ENCODE data around the gene SFMBT2.

DNA sequence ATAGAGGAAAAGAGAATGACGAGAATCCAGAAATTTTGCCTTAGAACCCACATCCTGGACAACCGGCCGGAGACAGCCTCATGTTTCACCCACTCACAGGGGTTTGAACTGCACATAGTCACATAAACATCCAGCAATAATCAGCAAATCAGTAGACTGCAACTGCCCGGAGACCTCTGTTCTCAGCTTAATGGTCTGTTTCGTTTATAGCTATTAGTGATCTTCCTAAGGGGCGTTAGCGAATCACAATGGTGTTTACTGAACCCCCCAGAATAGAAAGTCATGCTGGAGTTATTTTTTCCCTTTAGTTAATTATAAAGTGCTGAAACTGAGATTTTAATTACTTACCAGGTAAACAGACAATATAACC is 98.4 kb downstream of the SFMBT2 start:
- TF ChIP-seq, protein P1, sequence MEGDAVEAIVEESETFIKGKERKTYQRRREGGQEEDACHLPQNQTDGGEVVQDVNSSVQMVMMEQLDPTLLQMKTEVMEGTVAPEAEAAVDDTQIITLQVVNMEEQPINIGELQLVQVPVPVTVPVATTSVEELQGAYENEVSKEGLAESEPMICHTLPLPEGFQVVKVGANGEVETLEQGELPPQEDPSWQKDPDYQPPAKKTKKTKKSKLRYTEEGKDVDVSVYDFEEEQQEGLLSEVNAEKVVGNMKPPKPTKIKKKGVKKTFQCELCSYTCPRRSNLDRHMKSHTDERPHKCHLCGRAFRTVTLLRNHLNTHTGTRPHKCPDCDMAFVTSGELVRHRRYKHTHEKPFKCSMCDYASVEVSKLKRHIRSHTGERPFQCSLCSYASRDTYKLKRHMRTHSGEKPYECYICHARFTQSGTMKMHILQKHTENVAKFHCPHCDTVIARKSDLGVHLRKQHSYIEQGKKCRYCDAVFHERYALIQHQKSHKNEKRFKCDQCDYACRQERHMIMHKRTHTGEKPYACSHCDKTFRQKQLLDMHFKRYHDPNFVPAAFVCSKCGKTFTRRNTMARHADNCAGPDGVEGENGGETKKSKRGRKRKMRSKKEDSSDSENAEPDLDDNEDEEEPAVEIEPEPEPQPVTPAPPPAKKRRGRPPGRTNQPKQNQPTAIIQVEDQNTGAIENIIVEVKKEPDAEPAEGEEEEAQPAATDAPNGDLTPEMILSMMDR (IDR thresholded peaks at IDR 0.05; ENCODE audit: low read depth, low read length): no peak
- TF ChIP-seq EZH2phosphoT487 (IDR thresholded peaks at IDR 0.05; ENCODE audit: low read depth): no peak
